ENCODE measurements around the gene TRIM58.

Gene TRIM58

DNA sequence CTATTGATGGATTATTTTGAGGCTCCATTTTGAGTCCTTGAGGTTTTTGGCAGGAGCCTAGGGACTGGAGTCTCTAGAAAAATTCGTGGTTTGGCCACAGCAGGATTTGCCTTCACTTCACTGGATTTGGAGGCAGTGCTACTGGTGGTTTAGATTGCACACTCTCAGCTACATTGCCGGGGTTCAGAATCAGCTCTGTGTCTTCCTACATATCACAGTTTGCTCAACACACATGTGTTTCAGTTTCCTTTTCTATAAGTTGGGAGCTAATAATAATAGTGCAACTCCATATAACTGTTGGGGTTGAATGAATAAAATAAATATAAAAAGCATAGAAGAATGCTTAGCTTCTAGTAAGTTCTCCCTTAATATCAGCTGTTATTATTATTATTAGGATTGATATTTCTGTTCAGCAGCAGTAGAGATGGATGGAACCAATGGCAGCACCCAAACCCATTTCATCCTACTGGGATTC is 38.2 kb downstream of the TRIM58 start, which contains the start of gene OR2W3:
OR2W3 (plus strand) TSS at position 425 of the 475 bp plus-strand sequence; CDS start at position 425, 0 bp downstream.
- no peak for DNase-seq

DNA sequence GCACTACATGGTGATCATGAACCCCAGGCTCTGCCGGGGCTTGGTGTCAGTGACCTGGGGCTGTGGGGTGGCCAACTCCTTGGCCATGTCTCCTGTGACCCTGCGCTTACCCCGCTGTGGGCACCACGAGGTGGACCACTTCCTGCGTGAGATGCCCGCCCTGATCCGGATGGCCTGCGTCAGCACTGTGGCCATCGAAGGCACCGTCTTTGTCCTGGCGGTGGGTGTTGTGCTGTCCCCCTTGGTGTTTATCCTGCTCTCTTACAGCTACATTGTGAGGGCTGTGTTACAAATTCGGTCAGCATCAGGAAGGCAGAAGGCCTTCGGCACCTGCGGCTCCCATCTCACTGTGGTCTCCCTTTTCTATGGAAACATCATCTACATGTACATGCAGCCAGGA is 39.0 kb downstream of the TRIM58 start:
- no peak for DNase-seq

GRCh38 chr1:247904122-247904521 is 47.1 kb downstream of the TRIM58 start:
- DNase-seq, result no peak

DNA sequence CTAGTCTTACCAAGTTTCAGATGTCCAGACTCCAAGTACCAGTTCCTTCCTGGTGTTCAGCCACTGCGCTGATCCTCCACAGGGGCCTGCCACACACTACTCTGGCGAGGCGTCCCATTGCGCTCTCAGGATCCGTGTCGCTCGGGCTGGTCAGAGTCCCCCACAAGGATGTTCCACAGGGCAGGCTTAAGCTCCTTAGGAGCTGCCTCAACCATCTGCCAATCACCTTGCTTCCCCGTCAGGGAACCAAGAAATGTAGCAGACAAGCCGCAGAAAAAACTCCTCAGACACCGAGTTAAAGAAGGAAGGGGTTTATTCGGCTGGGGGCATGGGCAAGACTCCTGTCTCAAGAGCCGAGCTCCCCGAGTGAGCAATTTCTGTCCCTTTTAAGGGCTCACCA is 48.2 kb downstream of the TRIM58 start:
- DNase-seq, result no peak

DNA sequence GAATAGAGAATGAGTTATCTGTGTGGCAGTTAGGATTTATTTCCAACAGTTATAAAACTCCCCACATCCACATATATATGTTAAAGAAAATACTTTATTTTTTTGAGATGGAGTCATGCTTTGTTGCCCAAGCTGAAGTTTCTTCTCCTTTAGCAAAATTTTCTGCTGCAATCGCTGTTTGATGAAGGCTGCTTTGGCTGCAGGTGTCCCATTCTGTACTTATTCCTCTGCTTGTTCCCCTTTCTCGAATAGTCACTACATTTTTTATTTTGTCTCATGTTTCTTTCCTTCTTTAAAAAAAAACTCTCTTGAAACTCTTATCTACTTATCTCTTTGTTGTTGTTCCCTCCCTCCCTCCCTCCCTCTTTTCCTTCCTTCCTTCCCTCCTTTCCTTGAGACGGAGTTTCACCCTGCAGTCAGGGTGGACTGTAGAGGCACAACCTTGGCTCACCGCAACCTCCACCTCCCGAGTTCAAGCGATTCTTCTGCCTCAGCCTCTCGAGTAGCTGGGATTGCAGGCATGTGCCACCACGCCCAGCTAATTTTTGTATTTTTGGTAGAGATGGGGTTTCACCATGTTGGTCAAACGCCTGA is 49.0 kb downstream of the TRIM58 start:
- no peak for DNase-seq

DNA sequence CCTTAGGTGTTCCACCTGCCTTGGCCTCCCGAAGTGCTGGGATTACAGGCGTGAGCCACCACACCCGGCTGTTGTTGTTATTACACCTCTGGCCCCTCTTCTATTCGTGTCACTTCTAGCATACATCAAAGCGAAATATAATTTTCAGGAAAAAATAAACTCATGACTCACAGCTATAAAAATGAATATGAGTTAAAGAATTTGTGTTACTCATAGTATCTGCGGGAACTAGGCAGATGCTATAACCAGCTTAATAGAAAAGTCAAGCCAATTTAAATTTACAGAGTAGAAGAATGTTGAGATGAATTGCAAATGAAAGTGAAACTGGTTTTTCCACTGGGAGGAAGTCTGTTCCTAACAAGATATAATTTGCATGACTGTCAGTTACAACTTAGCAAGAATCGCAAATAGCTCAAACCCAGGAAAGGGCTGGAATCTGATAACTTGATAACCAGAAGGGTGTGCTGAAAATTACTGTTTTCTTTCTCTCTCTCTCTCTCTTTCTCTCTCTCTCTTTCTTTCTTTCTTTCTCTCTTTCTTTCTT is 49.6 kb downstream of the TRIM58 start:
- DNase-seq, result peak; percentile 22

DNA sequence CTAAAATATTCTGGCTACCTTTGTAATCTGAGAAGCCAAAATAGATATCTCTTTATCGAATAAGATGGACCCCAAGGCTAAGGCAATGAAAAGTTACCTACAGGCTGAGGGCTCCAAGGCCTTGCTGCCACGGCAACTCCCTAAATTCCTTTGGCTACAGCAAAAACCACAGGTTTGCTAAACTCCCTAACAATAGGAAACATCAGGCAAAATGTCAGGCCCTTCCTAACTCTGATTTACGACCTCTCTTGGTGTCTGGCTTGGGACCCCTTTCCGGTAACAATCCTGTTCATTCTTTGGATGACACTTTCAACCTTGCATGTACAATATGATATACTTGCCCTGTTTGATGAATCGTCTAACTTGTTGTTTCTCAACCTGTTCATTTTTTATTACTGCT is 51.8 kb downstream of the TRIM58 start:
- DNase-seq, result no peak

DNA sequence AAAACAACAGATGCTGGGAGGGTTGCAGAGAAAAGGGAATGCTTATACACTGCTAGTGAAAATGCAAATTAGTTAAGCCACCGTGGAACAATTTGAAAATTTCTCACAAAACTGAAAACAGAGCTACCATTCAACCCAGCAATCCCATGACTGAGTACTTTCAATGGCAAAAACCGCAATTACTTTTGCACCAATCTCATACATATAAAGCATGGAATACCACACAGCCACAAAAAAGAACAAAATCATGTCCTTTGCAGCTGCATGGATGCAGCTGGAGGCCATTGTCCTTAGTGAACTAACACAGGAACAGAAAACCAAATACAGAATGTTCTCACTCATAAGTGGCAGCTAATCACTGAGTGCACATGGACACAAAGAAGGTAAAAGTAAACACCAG is 56.8 kb downstream of the TRIM58 start:
- DNase-seq, result no peak

DNA sequence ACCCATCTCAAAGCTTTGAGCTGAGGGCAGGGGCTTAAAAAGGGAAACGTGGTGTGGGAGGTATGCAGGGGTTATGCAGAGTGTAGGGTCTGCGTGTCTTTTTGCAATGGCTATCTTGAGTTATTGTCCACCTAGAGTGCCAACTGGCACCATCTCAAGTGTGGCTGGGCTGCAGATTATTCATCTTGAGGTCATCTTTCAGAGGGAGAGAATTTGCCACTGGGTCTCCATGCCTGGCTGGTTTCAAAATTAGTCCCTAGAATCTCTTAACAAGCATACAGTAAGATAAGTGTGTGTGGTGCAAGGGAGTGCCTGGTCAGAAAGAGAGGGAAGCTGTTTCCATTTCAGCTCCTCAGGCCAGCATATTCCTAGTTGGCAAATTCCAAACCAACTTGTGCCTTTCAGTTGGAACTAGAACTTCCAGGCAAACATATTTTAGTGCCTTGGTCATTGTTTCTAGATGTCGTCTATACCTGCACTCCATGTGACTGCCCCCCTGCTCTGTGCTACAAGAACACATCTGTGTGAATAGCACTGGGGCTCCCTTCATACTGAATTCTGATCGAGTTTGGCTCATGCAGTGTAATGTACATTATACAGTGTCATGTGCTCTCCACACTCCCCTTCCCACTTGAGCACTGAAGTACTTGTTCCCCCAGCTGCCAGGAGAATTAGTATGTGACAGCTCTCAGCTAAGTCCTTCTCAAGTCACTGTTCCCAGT is 58.1 kb downstream of the TRIM58 start:
- no peak for DNase-seq

GRCh38 chr1:247919952-247920351 is 63.0 kb downstream of the TRIM58 start, which contains the start of gene OR2T8:
TSS of gene OR2T8 (plus strand) at chr1:247920252. CDS start at chr1:247921018, 766 bp downstream.
- no peak for DNase-seq

DNA sequence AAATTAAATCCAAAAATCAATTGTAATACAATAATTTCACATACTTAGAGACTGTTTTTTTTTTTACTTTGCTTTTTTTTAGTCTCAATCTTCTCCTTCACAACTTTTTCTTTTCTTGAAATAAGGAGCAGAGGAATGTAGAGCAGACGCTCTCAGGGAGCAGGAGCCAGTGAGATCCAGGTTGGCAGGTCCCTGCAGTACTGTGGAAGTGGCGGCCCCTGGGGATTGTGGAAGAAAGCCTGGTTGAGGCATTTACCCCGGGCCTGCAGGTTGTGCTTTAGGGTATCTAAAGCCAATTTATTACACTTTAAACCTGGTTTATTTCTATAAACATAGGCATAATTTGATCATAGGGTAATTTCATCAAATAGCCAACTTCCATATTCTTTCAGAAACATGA is 67.0 kb downstream of the TRIM58 start:
- DNase-seq, result no peak

DNA sequence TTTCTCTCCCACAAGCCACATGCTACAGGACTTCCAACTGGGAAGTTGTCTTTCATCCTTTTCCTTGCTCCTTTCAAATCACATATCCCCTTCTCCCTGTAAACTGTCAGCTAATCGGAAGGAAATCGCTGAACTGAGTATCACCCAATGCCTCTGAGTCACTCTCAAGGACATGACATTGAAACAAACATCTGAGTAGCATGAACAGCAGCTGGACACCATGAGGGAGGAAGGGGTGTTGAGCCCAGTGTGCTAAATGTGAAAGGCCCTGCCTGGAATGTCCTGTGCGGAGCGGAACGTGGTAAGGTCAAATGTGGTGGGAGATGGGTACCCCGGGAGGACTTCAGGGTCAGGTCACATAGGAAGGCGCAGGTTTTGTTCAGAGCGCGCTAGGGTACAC is 67.9 kb downstream of the TRIM58 start, which contains the start of gene OR2AJ1:
OR2AJ1 (plus strand) TSS at position 22 of the 400 bp plus-strand sequence. CDS start 8,880 bp downstream, outside the sequence.
- no peak for DNase-seq

Data from stimulated activated CD4-positive, alpha-beta T cell treated with anti-CD3 and anti-CD28 coated beads, Interleukin-1b, Interleukin-23, amount 100 ng/mL, for 48 hours (primary cell).